DOHH2 (cell line): ENCODE results near the gene SAMD8.

ENCODE experiments used
- CTCF ChIP-seq: fragments of 200-600 bp; sonication (generic); IDR thresholded peaks from one replicate; pipeline ENCODE4 v1.5.1; 2014; ENCODE audit warnings: antibody characterized with exemption, mild to moderate bottlenecking, low read depth, low read length; ENCODE audit not compliant: poor library complexity, severe bottlenecking
- EZH2phosphoT487 ChIP-seq: fragments of 200-600 bp; sonication (generic); IDR thresholded peaks from 2 replicates; pipeline ENCODE4 v1.6.1; 2017; ENCODE audit warnings: borderline replicate concordance, mild to moderate bottlenecking, antibody characterized with exemption, low read length, moderate library complexity, mixed read lengths

GRCh38 chr10:75063461-75064230 is 47.8 kb upstream of the SAMD8 start:
- TF ChIP-seq CTCF (no peak), EZH2phosphoT487 (no peak)
